Progenitor cell of endocrine pancreas (in vitro differentiated cells): ENCODE measurements around the gene ADAM10. TPM values are rescaled to one million over a fixed set of nuclear protein-coding genes. Genes with fewer than 3 reads are reported as not detected.

Experiments
- DNase-seq: peaks from one replicate; pipeline ENCODE4 v3.0.0; 2021; ENCODE audit warnings: low spot score; ENCODE audit not compliant: unreplicated experiment
- H3K27ac Mint-ChIP-seq: 2 replicates; pipeline ENCODE4 v1.8.0; 2021; ENCODE audit warnings: mild to moderate bottlenecking, moderate library complexity, mixed read lengths
- H3K27me3 Mint-ChIP-seq: 2 replicates; pipeline ENCODE4 v1.8.0; 2021; ENCODE audit warnings: mixed read lengths
- H3K36me3 Mint-ChIP-seq: 2 replicates; pipeline ENCODE4 v1.8.0; 2022; ENCODE audit warnings: mixed read lengths; ENCODE audit not compliant: insufficient read depth
- H3K4me1 Mint-ChIP-seq: 2 replicates; pipeline ENCODE4 v1.8.0; 2021; ENCODE audit warnings: low read depth, mixed read lengths
- H3K4me3 Mint-ChIP-seq: 2 replicates; pipeline ENCODE4 v1.8.0; 2021; ENCODE audit warnings: low read depth, mild to moderate bottlenecking, moderate library complexity, mixed read lengths
- H3K9me3 Mint-ChIP-seq: 2 replicates; pipeline ENCODE4 v1.8.0; 2021; ENCODE audit warnings: low read depth, mixed read lengths
- CTCF ChIP-seq: fragments of 200-600 bp; sonication (generic); IDR thresholded peaks from one replicate; pipeline ENCODE4 v1.5.0; 2021; ENCODE audit warnings: antibody characterized with exemption, mild to moderate bottlenecking; ENCODE audit not compliant: unreplicated experiment
- total RNA-seq: library from RNA; stranded (reverse); gene quantifications from 2 replicates; pipeline ENCODE4 v1.2.1, GENCODE V29; 2021

Gene ADAM10
- total RNA-seq, 1 donor from 2014 or later, result 237 TPM

GRCh38 chr15:58748852-58749531, 515 bp downstream of the ADAM10 start:
- H3K36me3 Mint-ChIP-seq, result no peaks in the 10 kb centered on the region
- H3K27me3 Mint-ChIP-seq, result no peaks in the 10 kb centered on the region
- TF ChIP-seq CTCF, result no peak
- H3K9me3 Mint-ChIP-seq, result no peaks in the 10 kb centered on the region
- DNase-seq, result peak; percentile 54
- H3K4me1 Mint-ChIP-seq, result peaks cover 21% of the 10 kb centered on the region
- H3K4me3 Mint-ChIP-seq, result peak overlapping the region; percentile 99
- peak overlapping the region; percentile 99 for H3K27ac Mint-ChIP-seq

- TF ChIP-seq CTCF, result no peak
- no peaks in the 10 kb centered on the region for H3K36me3 Mint-ChIP-seq
- no peak for DNase-seq
Measured at GRCh38 chr15:58748040-58748851, 1.3 kb downstream of the ADAM10 start.

GRCh38 chr15:58746174-58746573, 3.3 kb downstream of the ADAM10 start:
- Mint-ChIP-seq H3K27me3 (no peaks in the 10 kb centered on the region), H3K4me1 (peaks cover 40% of the 10 kb centered on the region), H3K9me3 (no peaks in the 10 kb centered on the region), H3K4me3 (no peak overlapping the region), H3K36me3 (no peaks in the 10 kb centered on the region), H3K27ac (no peak overlapping the region)
- TF ChIP-seq CTCF, result no peak
- no peak for DNase-seq

More at GRCh38 chr15:58748040-58748851, 1.3 kb downstream of the ADAM10 start:
- peaks cover 24% of the 10 kb centered on the region for H3K4me1 Mint-ChIP-seq
- H3K27me3 Mint-ChIP-seq, result no peaks in the 10 kb centered on the region
- peak overlapping the region; percentile 98 for H3K27ac Mint-ChIP-seq
- peak overlapping the region; percentile 99 for H3K4me3 Mint-ChIP-seq
- no peaks in the 10 kb centered on the region for H3K9me3 Mint-ChIP-seq

GRCh38 chr15:58742819-58743502, 6.5 kb downstream of the ADAM10 start:
- Mint-ChIP-seq H3K9me3 (no peaks in the 10 kb centered on the region), H3K4me3 (no peak overlapping the region), H3K27ac (peak overlapping the region; percentile 70), H3K27me3 (no peaks in the 10 kb centered on the region), H3K36me3 (no peaks in the 10 kb centered on the region), H3K4me1 (peaks cover 39% of the 10 kb centered on the region)
- no peak for TF ChIP-seq CTCF
- no peak for DNase-seq

GRCh38 chr15:58742022-58742813, 7.3 kb downstream of the ADAM10 start:
- no peak for TF ChIP-seq CTCF
- Mint-ChIP-seq H3K27ac (peak overlapping the region; percentile 50), H3K4me1 (peaks cover 37% of the 10 kb centered on the region), H3K27me3 (no peaks in the 10 kb centered on the region), H3K4me3 (no peak overlapping the region), H3K9me3 (no peaks in the 10 kb centered on the region), H3K36me3 (no peaks in the 10 kb centered on the region)
- DNase-seq, result no peak
